Heart left ventricle (tissue), 13 donors: ENCODE measurements around the gene ABHD14A.

Experiments used
- CTCF ChIP-seq, 12 donors: fragments of 200-600 bp; sonication (generic) in 4 of 12; IDR thresholded peaks; one replicate each; pipeline versions ENCODE4 v1.5.0 to v1.8.0; 2018 to 2022; ENCODE audit warnings: antibody characterized with exemption in 12 of 12, mild to moderate bottlenecking in 5 of 12
- POLR2A ChIP-seq, 2 donors: fragments of 450-650 bp; IDR thresholded peaks; one replicate each; pipeline ENCODE4 v1.6.1; 2017; ENCODE audit warnings: antibody characterized with exemption in 2 of 2, mild to moderate bottlenecking in 2 of 2, moderate library complexity in 2 of 2
- donor health status: ischemic (EF 13 %, LVEDD 7.1; RV severe dilation, severe dysfunction).
- donor health status: DM: no; HTN: yes; CAD: no.
- donor health status: DM: no; HTN: no; CAD: no.
- donor health status: ischemic (EF 25% LVEDD 6.9; RV normal size, moderate dysfunction).
- donor health status: ischemic (EF 25% LVEDD 5.7; RV mildly dilated, moderate dysfunction).
- donor health status: ischemic (EF 35%, LVEDD 5.7; RV mildly dilated, moderate dysfunction).
- donor health status: nonischemic (EF 11% LVEDD 7.7; RV severe dilation, severe dysfunction).
- donor health status: DM: yes; HTN: yes; CAD: no.
- donor health status: PGD.
- donor health status: ischemic (EF 29% LVEDD 5.4; RV normal size, mild dysfunction).
- donor health status: nonischemic (EF 23%, LVEDD 6.1; RV moderate dilation, normal function).

GRCh38 chr3:51977446-51978142, 2.7 kb downstream of the ABHD14A start:
- TF ChIP-seq CTCF (IDR thresholded peaks at IDR 0.05) (no peak), POLR2A (IDR thresholded peaks at IDR 0.05) (no peak)
